IMR-90 (cell line): ENCODE data around the gene RHEX. TPM values are rescaled to one million over a fixed set of nuclear protein-coding genes. Genes with fewer than 3 reads are reported as not detected.

ENCODE experiments used
- ATAC-seq: fragments of 200-7000 bp; cut with Tn5 transposase; 2 replicates; pipeline ENCODE4 v1.9.1; 2020; ENCODE audit warnings: low read depth, mild to moderate bottlenecking, moderate library complexity
- BruUV-seq: library from RNA; stranded (reverse); fragments of 400-500 nt; replicated peaks from 2 replicates; lab custom pipeline; 2021; lab: Mats Ljungman, UMichigan
- CTCF ChIA-PET: fragments of 300-600 bp; formaldehyde crosslinking; extraction: SDS; loops from one replicate; lab custom pipeline; 2021; ENCODE audit warnings: antibody characterized with exemption; lab: Yijun Ruan, JAX
- POLR2A ChIA-PET: fragments of 300-600 bp; sonication (Branson Sonifier 250); formaldehyde crosslinking; loops from one replicate; lab custom pipeline; 2022; ENCODE audit warnings: antibody characterized with exemption; ENCODE audit not compliant: unreplicated experiment; lab: Charles Lee
- DNase-seq: peaks from one replicate; pipeline ENCODE4 v3.0.0; 2013
- H2AFZ ChIP-seq: replicated peaks from 2 replicates; pipeline ENCODE3; 2013; ENCODE audit warnings: low read length, mild to moderate bottlenecking; ENCODE audit not compliant: poor library complexity
- H2AK5ac ChIP-seq: 2 replicates; pipeline ENCODE4 v1.6.1; 2013; ENCODE audit warnings: low read depth, low read length, inconsistent platforms
- H2AK9ac ChIP-seq: replicated peaks from 2 replicates; pipeline ENCODE3; 2013; ENCODE audit warnings: mild to moderate bottlenecking, low read depth, low read length, moderate library complexity; ENCODE audit not compliant: poor library complexity
- H2BK120ac ChIP-seq: 2 replicates; pipeline ENCODE4 v1.6.1; 2013; ENCODE audit warnings: low read depth, low read length, inconsistent platforms
- H2BK15ac ChIP-seq: 3 replicates; pipeline ENCODE4 v1.6.1; 2013; ENCODE audit warnings: low read depth, low read length, inconsistent platforms
- H2BK20ac ChIP-seq: 2 replicates; pipeline ENCODE4 v1.6.1; 2013; ENCODE audit warnings: low read depth, mild to moderate bottlenecking, inconsistent platforms, low read length, moderate library complexity
- H2BK5ac ChIP-seq: 2 replicates; pipeline ENCODE4 v1.6.1; 2013; ENCODE audit warnings: mild to moderate bottlenecking, low read depth, low read length, inconsistent platforms; ENCODE audit not compliant: poor library complexity, severe bottlenecking
- H3K14ac ChIP-seq: replicated peaks from 2 replicates; pipeline ENCODE4 v1.6.1; 2013; ENCODE audit warnings: low read depth, low read length, inconsistent platforms
- H3K18ac ChIP-seq: 2 replicates; pipeline ENCODE4 v1.6.1; 2013; ENCODE audit warnings: low read depth, low read length, control low read depth
- H3K23ac ChIP-seq: 2 replicates; pipeline ENCODE4 v1.6.1; 2013; ENCODE audit warnings: low read depth, low read length, inconsistent platforms
- H3K27ac ChIP-seq: 2 replicates; pipeline ENCODE4 v1.5.1; 2013; ENCODE audit warnings: mild to moderate bottlenecking, control low read depth, low read length; ENCODE audit not compliant: insufficient read depth
- H3K27me3 ChIP-seq: 2 replicates; pipeline ENCODE4 v1.6.1; 2013; ENCODE audit warnings: low read length; ENCODE audit not compliant: control insufficient read depth, insufficient read depth
- H3K36me3 ChIP-seq: 2 replicates; pipeline ENCODE4 v1.6.1; 2013; ENCODE audit warnings: low read length, mixed read lengths; ENCODE audit not compliant: control insufficient read depth, insufficient read depth
- H3K4ac ChIP-seq: 2 replicates; pipeline ENCODE4 v1.6.1; 2013; ENCODE audit warnings: low read depth, low read length, inconsistent platforms
- H3K4me1 ChIP-seq: 2 replicates; pipeline ENCODE4 v1.6.1; 2013; ENCODE audit warnings: low read length, mixed read lengths; ENCODE audit not compliant: control insufficient read depth, insufficient read depth
- H3K4me2 ChIP-seq: 2 replicates; pipeline ENCODE4 v1.6.1; 2013; ENCODE audit warnings: low read depth, mild to moderate bottlenecking, control low read depth, low read length, moderate library complexity
- H3K4me3 ChIP-seq: 2 replicates; pipeline ENCODE4 v1.5.1; 2013; ENCODE audit warnings: low read depth, mild to moderate bottlenecking, control low read depth, low read length, moderate library complexity; ENCODE audit not compliant: insufficient read depth
- H3K56ac ChIP-seq: 2 replicates; pipeline ENCODE4 v1.6.1; 2013; ENCODE audit warnings: low read length, inconsistent platforms; ENCODE audit not compliant: insufficient read depth; ENCODE audit errors: extremely low read depth
- H3K79me1 ChIP-seq, 2 experiments: 2 replicates each; pipeline ENCODE4 v1.6.1; 2013; ENCODE audit warnings: low read length in 2 of 2, inconsistent platforms in 1 of 2, low read depth in 1 of 2
- H3K9ac ChIP-seq: 2 replicates; pipeline ENCODE4 v1.6.1; 2013; ENCODE audit warnings: low read depth, low read length, control low read depth
- H3K9me1 ChIP-seq: 2 replicates; pipeline ENCODE4 v1.6.1; 2013; ENCODE audit warnings: low read length, inconsistent platforms; ENCODE audit not compliant: insufficient read depth
- H3K9me3 ChIP-seq: 2 replicates; pipeline ENCODE4 v1.6.1; 2013; ENCODE audit warnings: low read length; ENCODE audit not compliant: control insufficient read depth, insufficient read depth
- H4K20me1 ChIP-seq: 2 replicates; pipeline ENCODE4 v1.6.1; 2013; ENCODE audit warnings: low read length, inconsistent platforms; ENCODE audit not compliant: insufficient read depth
- H4K5ac ChIP-seq: 2 replicates; pipeline ENCODE4 v1.6.1; 2013; ENCODE audit warnings: mild to moderate bottlenecking, low read depth, low read length, control low read depth
- H4K8ac ChIP-seq, 2 experiments: 2 replicates each; pipeline ENCODE4 v1.6.1; 2013; ENCODE audit warnings: low read depth in 2 of 2, low read length in 2 of 2, control low read depth in 1 of 2, inconsistent platforms in 1 of 2
- H4K91ac ChIP-seq: 2 replicates; pipeline ENCODE4 v1.6.1; 2013; ENCODE audit warnings: low read depth, low read length, inconsistent platforms; ENCODE audit not compliant: insufficient read depth
- CHD1 ChIP-seq: IDR thresholded peaks from 2 replicates; pipeline ENCODE4 v1.6.1; 2012; ENCODE audit warnings: low read depth, low read length, improper control_type of control experiment
- FOS ChIP-seq: fragments of 150-350 bp; IDR thresholded peaks from 2 replicates; pipeline ENCODE4 v1.6.1; 2016; ENCODE audit warnings: low read depth, low read length
- MAZ ChIP-seq: IDR thresholded peaks from 2 replicates; pipeline ENCODE4 v1.6.1; 2012; ENCODE audit warnings: low read depth, mild to moderate bottlenecking, low read length, improper control_type of control experiment, moderate library complexity, borderline replicate concordance
- MXI1 ChIP-seq: IDR thresholded peaks from 2 replicates; pipeline ENCODE4 v1.6.1; 2012; ENCODE audit warnings: low read depth, mild to moderate bottlenecking, low read length, moderate library complexity, borderline replicate concordance
- RAD21 ChIP-seq: IDR thresholded peaks from 2 replicates; pipeline ENCODE4 v1.6.1; 2012; ENCODE audit warnings: low read length, improper control_type of control experiment
- WGBS, 2 experiments: methylation state at CpG; one replicate each; pipeline versions ENCODE4 v1.1.5 to v1.1.7; 2013; ENCODE audit warnings: missing lambda C conversion rate in 2 of 2; ENCODE audit not compliant: insufficient read length in 1 of 2; ENCODE audit errors: extremely low coverage in 2 of 2; 5-methylcytosine and 5-hydroxymethylcytosine counted together
- dilution Hi-C: fragments of 300-500 bp; cut with HindIII; formaldehyde crosslinking; loops from one replicate; pipeline ENCODE4 v1.14.3; 2018; ENCODE audit warnings: low sequenced_read_pairs; ENCODE audit not compliant: unreplicated experiment
- in situ Hi-C: fragments of 300-500 bp; cut with MboI; formaldehyde crosslinking; loops from 3 replicates; pipeline ENCODE4 v1.14.3; 2019; ENCODE audit warnings: low sequenced_read_pairs, inconsistent platforms, mixed read lengths
- intact Hi-C: fragments of 100-400 bp; cut with micrococcal nuclease; formaldehyde crosslinking; loops from 2 replicates; pipeline ENCODE4 v1.10.0; 2022
- polyA plus RNA-seq, 3 experiments: library from polyadenylated mRNA; depleted of rRNA; stranded (reverse); fragments of >200 nt; gene quantifications; 2 replicates each; pipeline ENCODE4 v1.2.3, GENCODE V29; 2012; ENCODE audit warnings: low replicate concordance in 1 of 3
- total RNA-seq: library from RNA; depleted of rRNA; stranded (reverse); fragments of >200 nt; gene quantifications from 2 replicates; pipeline ENCODE4 v1.2.3, GENCODE V29; 2012
- TF ChIP-seq, protein P1 (sequence below): conservative IDR thresholded peaks from 2 replicates; pipeline ENCODE4 v1.5.1; 2012; ENCODE audit warnings: mild to moderate bottlenecking, low read depth, low read length, improper control_type of control experiment

The RHEX gene
- total and polyA plus RNA-seq, 2 of the 4 experiments (the other 2 are of a cell fraction), result not detected

DNA sequence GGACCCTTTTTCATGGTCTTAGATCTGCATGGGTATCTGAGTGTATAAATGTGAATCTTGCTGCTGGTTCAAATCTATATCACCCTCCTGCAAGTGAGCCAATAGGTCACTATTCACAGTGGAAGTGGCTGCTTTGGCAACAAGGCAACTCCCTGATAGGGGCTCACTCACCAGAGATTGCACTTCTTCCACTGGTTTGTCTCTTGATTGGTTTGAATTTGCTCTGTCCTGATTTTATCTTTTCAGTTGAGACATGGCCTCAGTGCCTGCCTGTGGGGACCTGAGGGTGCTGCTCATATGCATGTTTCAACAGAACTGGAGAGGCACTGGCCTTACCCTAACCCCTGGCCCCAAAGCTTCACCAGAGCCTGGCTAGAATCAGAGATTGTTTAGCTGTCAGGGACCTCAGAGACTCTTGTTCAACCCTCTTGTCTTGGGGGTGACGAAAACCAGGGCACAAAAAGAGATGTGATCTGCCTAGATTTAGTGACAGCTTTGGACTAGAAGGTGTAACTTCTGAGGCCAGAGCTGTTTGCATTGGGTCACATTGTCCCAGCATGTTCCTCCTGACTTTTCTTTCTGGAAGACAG is 47.3 kb downstream of the RHEX start:
- ATAC-seq, result no peak
- ChIA-PET CTCF (no interaction called here), POLR2A (no interaction called here)
- DNase-seq, result no peak
- Histone ChIP-seq H4K91ac (no peak overlapping the region), H3K79me1 (no peaks in the 10 kb centered on the region), H3K4me2 (no peak overlapping the region), H3K27me3 (peaks cover 49% of the 10 kb centered on the region), H3K9ac (no peak overlapping the region), H2AK5ac (no peak overlapping the region), H3K9me3 (no peaks in the 10 kb centered on the region), H2AK9ac (no peak overlapping the region), H2BK15ac (no peak overlapping the region), H4K5ac (no peak overlapping the region), H3K56ac (no peak overlapping the region), H3K4ac (no peak overlapping the region), H4K8ac (no peak overlapping the region), H3K36me3 (no peaks in the 10 kb centered on the region), H3K23ac (no peak overlapping the region; the same call in 1 of the 2 replicates), H2BK20ac (no peak overlapping the region), H3K9me1 (no peaks in the 10 kb centered on the region), H2AFZ (no peak overlapping the region), H3K27ac (no peak overlapping the region), H2BK120ac (no peak overlapping the region), H2BK5ac (no peak overlapping the region), H4K20me1 (no peaks in the 10 kb centered on the region), H3K4me1 (no peaks in the 10 kb centered on the region), H3K18ac (no peak overlapping the region), H3K4me3 (no peak overlapping the region), H3K14ac (no peak overlapping the region)
- no peak for TF ChIP-seq CHD1
- TF ChIP-seq FOS, result no peak
- no peak for TF ChIP-seq MAZ
- TF ChIP-seq RAD21, result no peak
- no peak for TF ChIP-seq MXI1
- TF ChIP-seq, protein P1, sequence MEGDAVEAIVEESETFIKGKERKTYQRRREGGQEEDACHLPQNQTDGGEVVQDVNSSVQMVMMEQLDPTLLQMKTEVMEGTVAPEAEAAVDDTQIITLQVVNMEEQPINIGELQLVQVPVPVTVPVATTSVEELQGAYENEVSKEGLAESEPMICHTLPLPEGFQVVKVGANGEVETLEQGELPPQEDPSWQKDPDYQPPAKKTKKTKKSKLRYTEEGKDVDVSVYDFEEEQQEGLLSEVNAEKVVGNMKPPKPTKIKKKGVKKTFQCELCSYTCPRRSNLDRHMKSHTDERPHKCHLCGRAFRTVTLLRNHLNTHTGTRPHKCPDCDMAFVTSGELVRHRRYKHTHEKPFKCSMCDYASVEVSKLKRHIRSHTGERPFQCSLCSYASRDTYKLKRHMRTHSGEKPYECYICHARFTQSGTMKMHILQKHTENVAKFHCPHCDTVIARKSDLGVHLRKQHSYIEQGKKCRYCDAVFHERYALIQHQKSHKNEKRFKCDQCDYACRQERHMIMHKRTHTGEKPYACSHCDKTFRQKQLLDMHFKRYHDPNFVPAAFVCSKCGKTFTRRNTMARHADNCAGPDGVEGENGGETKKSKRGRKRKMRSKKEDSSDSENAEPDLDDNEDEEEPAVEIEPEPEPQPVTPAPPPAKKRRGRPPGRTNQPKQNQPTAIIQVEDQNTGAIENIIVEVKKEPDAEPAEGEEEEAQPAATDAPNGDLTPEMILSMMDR, result no peak
- intact Hi-C loops, result loop anchor here (10.0 kb wide), 1 partner anchor 446 kb away; no protein-coding TSS in a partner anchor
- dilution Hi-C loops, result no loop called here
- BruUV-seq, result no TSS peak
- WGBS, 2 experiments, result no CpG with 5 or more reads among the region's 1 CpG
- in situ Hi-C loops, result loop anchor here (5.0 to 25.0 kb wide), 4 partner anchors 118 to 438 kb away; no protein-coding TSS in a partner anchor
